Measurements from ENCODE around the gene APOL3.
"Not testable (repeated sequence)": the region's sequence is repeated elsewhere in the genome, so short reads cannot be mapped to it uniquely, and the experiment has no call there.

Gene APOL3

DNA sequence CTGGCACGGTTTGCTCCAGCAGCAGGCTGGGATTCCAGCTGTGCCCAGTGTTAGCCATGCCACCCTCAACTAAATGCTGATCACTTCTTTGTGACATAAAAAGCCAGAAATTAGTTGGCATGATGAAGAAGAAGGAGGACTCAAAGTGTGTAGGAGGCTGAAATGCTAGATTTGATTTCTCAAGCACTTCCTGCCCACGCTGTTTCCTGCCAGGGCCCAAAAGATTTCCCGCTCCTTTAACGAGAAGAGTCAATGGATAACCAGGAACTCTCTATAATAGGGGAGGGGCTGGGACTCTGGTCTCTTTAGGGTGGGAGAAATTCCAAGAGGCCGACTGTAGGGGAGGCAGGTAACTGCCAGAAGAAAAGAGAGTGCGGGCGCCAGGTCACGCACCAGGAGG is 26.4 kb downstream of the APOL3 start:
- no peak for FAIRE-seq

DNA sequence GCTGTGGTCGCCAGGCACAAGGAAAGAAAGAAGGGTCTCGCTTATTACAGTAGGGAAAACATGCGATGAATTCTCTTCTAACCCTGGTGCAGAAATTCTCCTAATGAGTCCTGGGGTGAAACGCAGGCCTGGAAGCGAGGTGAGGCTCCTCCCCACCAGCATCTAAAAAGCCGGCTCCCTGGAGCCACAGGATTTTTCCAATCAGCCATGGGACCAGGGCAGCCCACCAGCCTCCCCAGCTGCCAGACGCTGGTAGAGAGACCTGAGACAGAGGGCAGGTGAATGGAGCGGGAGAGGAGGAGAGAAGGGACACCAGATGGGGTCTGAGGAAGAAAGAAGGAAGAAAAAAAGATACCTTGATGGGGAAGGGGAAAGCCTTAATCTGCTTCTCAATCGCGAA is 28.6 kb downstream of the APOL3 start:
- FAIRE-seq = no peak

- FAIRE-seq = no peak
These were observed 30.8 kb downstream of the APOL3 start for GRCh38 chr22:36129486-36130388.

- FAIRE-seq = no peak
These were observed 31.5 kb downstream of the APOL3 start for GRCh38 chr22:36129071-36129470.

- no peak for FAIRE-seq
These were observed 34.5 kb downstream of the APOL3 start for GRCh38 chr22:36125994-36126531.

DNA sequence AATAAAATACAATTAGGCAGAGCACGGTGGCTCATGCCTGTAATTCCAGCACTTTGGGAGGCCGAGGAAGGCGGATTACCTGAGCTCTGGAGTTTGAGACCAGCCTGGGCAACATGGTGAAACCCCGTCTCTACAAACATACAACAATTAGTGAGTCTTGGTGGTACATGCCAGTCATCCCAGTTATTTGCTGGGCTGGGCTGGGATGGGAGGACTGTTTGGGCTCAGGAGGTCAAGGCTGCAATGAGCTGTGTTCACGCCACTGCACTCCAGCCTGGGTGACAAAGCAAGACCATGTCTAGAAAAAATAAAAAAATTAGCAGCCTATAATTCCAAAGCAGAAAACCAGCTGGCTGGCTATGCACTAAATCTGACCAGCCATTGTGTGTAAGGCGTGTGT is 35.1 kb downstream of the APOL3 start:
- no peak for FAIRE-seq

GRCh38 chr22:36124666-36125065 is 35.9 kb downstream of the APOL3 start:
- no peak for FAIRE-seq

GRCh38 chr22:36123673-36124630 is 36.6 kb downstream of the APOL3 start:
- peak; percentile 95 for FAIRE-seq

GRCh38 chr22:36120621-36121351 is 39.8 kb downstream of the APOL3 start:
- FAIRE-seq = not testable (repeated sequence)

GRCh38 chr22:36117053-36117554 is 43.5 kb downstream of the APOL3 start:
- FAIRE-seq = no peak

GRCh38 chr22:36116127-36116526 is 44.4 kb downstream of the APOL3 start:
- FAIRE-seq = no peak

DNA sequence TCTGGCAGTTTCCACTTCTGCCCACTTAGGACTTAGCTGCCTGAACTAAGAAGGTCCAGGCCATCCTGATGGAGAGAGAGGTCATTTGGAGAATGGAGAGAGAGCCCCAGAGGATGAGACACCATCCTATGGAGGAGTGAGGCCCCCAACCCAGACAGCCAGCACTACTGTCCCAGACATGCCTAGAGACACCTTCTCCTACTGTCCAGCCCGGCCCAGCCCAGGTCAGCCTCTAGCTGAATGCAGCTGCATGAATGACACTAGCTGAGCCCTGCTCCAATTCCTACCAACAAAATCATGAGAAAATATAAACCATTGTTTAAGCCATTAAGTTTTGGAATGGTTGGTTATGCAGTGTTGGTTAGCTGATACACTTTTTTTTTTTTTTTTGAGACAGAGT is 47.4 kb downstream of the APOL3 start:
- FAIRE-seq = no peak

DNA sequence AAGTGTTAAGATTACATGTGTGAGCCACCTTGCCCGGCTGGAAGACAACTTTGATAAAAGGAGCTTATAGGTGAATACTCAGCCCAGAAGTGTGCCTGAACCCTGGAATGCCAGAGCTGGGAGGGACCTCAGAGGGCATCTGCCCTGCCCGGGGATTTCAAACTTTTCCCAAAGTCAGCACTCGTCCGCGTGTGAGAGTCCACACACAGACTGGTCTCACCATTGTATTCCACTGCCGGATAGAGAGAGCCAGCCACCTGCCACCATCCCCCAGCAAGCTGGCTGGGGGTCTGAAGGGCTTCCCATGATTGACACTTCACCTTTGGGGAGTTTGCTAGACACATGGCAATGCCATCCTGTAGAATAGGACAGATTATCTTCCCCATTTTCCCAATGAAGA is 49.2 kb downstream of the APOL3 start:
- FAIRE-seq = no peak

GRCh38 chr22:36110306-36110881 is 50.2 kb downstream of the APOL3 start:
- FAIRE-seq = no peak

- no peak for FAIRE-seq
These were observed 53.1 kb downstream of the APOL3 start for GRCh38 chr22:36107436-36107835.

DNA sequence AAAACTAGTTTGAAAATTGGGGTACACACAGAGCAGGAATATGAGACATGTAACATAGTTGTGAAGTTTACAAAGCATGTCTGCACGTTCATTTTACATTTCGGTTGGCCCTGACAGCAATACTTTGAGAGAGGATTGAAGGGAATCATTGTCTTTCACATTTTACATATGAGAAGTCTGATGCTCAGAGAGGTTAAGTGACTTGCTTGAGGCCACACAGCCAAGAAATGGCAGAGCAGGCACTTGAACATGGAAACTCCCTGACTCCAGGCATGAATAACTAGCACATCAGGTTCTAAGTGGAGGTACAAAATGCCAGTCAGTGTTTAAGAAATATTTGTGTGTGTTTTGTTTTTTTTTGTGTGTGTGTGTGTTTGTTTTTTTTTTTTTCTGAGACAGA is 53.6 kb downstream of the APOL3 start:
- FAIRE-seq = no peak

DNA sequence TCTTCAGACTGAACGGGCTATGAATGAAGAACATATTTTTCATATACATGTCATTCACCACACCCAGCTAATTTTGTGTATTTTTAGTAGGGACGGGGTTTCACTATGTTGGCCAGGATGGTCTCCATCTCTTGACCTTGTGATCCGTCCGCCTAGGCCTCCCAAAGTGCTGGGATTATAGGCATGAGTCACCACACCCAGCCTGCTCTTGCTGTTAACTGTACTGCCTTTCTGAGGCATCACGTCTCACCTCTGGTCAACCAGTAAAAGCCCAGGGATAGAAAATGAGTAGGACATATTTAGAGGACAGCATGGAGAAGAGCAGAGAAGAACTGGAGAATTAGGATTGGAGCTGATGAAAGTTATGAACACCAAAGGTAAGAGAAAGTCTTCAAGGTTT is 55.6 kb downstream of the APOL3 start:
- FAIRE-seq = no peak

- no peak for FAIRE-seq
These were observed 56.1 kb downstream of the APOL3 start for GRCh38 chr22:36104435-36104834.

DNA sequence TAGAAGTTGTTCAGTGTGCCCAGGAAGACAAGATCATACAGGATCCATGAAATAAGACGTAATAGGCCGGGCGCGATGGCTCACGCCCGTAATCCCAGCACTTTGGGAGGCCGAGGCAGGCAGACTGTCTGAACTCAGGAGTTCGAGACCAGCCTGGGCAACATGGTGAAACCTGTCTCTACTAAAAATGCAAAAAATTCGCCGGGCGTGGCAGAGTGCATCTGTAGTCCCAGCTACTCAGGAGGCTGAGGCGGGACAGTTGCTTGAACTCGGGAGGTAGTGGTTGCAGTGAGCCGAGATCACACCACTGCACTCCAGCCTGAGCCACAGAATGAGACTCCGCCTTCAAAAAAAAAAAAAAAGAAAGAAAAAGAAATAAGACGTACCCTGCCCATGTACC is 56.7 kb downstream of the APOL3 start:
- no peak for FAIRE-seq

GRCh38 chr22:36102995-36103394 is 57.6 kb downstream of the APOL3 start:
- FAIRE-seq = no peak

GRCh38 chr22:36101756-36102155 is 58.8 kb downstream of the APOL3 start:
- FAIRE-seq = no peak

DNA sequence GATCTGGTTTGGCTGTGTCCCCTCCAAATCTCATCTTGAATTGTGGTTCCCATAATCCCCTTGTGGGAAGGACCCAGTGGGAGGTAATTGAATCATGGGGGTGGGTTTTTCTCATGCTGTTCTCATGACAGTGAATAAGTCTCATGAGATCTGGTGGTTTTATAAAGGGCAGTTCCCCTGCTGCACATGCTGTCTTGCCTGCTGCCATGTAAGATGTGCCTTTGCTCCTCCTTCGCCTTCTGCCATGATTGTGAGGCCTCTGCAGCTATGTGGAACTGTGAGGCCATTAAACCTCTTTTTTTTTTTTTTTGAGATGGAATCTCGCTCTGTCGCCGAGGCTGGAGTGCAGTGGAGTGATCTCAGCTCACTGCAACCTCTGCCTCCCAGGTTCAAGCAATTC is 59.6 kb downstream of the APOL3 start:
- FAIRE-seq = not testable (repeated sequence)
